PC-9 (cell line): ENCODE results near the gene AGAP1. TPM values are rescaled to one million over a fixed set of nuclear protein-coding genes. Genes with fewer than 3 reads are reported as not detected.

Experiments used
- BruUV-seq: library from RNA; stranded (reverse); fragments of 400-500 nt; replicated peaks from 2 replicates; lab custom pipeline; 2021; lab: Mats Ljungman, UMichigan
- CTCF ChIA-PET: fragments of 300-600 bp; sonication (Branson Sonifier 250); formaldehyde crosslinking; loops from one replicate; lab custom pipeline; 2022; ENCODE audit warnings: antibody characterized with exemption; lab: Charles Lee
- POLR2A ChIA-PET: fragments of 300-600 bp; sonication (Branson Sonifier 250); formaldehyde crosslinking; loops from one replicate; lab custom pipeline; 2022; ENCODE audit warnings: antibody characterized with exemption; ENCODE audit not compliant: unreplicated experiment; lab: Charles Lee
- DNase-seq, 2 experiments: peaks; one replicate each; pipeline versions ENCODE4 v3.0.0 to v3.0.0-alpha.2; 2015 to 2022; ENCODE audit warnings: mixed read lengths in 1 of 2
- H2AFZ ChIP-seq: fragments of 200-600 bp; sonication (generic); 2 replicates; pipeline ENCODE4 v1.8.1; 2017; ENCODE audit warnings: antibody characterized with exemption
- H3F3A ChIP-seq: fragments of 200-600 bp; sonication (generic); 2 replicates; pipeline ENCODE4 v1.8.1; 2017; ENCODE audit warnings: antibody characterized with exemption, mild to moderate bottlenecking, low read depth; ENCODE audit not compliant: insufficient read depth
- H3K27ac ChIP-seq: fragments of 200-600 bp; sonication (generic); 2 replicates; pipeline ENCODE4 v1.6.1; 2016; ENCODE audit warnings: mixed run types
- H3K27me3 ChIP-seq: fragments of 200-600 bp; sonication (generic); 2 replicates; pipeline ENCODE4 v1.6.1; 2016; ENCODE audit warnings: low read depth, mixed run types; ENCODE audit not compliant: insufficient read depth
- H3K36me3 ChIP-seq: fragments of 200-600 bp; sonication (generic); 2 replicates; pipeline ENCODE4 v1.6.1; 2016; ENCODE audit warnings: low read depth, mixed run types
- H3K4me1 ChIP-seq: fragments of 200-600 bp; sonication (generic); replicated peaks from 2 replicates; pipeline ENCODE4 v1.6.1; 2016; ENCODE audit warnings: mixed run types; ENCODE audit not compliant: insufficient read depth
- H3K4me2 ChIP-seq: fragments of 200-600 bp; sonication (generic); 2 replicates; pipeline ENCODE4 v1.6.1; 2017; ENCODE audit warnings: mixed run types
- H3K4me3 ChIP-seq: fragments of 200-600 bp; sonication (generic); 2 replicates; pipeline ENCODE4 v1.6.1; 2016; ENCODE audit warnings: mixed run types
- H3K79me2 ChIP-seq: fragments of 200-600 bp; sonication (generic); 2 replicates; pipeline ENCODE4 v1.6.1; 2017; ENCODE audit warnings: low read depth, mixed run types
- H3K9me2 ChIP-seq: fragments of 200-600 bp; sonication (generic); 2 replicates; pipeline ENCODE4 v1.8.1; 2017; ENCODE audit warnings: mild to moderate bottlenecking; ENCODE audit not compliant: insufficient read depth
- H3K9me3 ChIP-seq: fragments of 200-600 bp; sonication (generic); 2 replicates; pipeline ENCODE4 v1.8.1; 2016; ENCODE audit warnings: low read depth; ENCODE audit not compliant: insufficient read depth
- H4K20me1 ChIP-seq: fragments of 200-600 bp; sonication (generic); 2 replicates; pipeline ENCODE4 v1.8.1; 2017; ENCODE audit not compliant: insufficient read depth
- EZH2 ChIP-seq: fragments of 200-600 bp; sonication (generic); IDR thresholded peaks from 2 replicates; pipeline ENCODE4 v1.8.0; 2017; ENCODE audit warnings: antibody characterized with exemption, low read depth
- intact Hi-C: fragments of 100-400 bp; cut with micrococcal nuclease; formaldehyde crosslinking; loops from one replicate; pipeline ENCODE4 v1.10.0; 2022; ENCODE audit not compliant: unreplicated experiment
- total RNA-seq: library from RNA; stranded (reverse); gene quantifications from 2 replicates; pipeline ENCODE4 v1.2.3, GENCODE V29; 2021
- TF ChIP-seq, protein P1 (sequence below): fragments of 200-600 bp; sonication (generic); conservative IDR thresholded peaks from 2 replicates; pipeline ENCODE4 v1.6.1; 2017; ENCODE audit warnings: mixed run types, antibody characterized with exemption, mild to moderate bottlenecking, moderate library complexity

Gene AGAP1
- total RNA-seq, 1 experiment from 2014 or later: 91.4 TPM

- Histone ChIP-seq H3K79me2 (no peaks in the 10 kb centered on the region), H3F3A (no peaks in the 10 kb centered on the region), H3K27me3 (no peaks in the 10 kb centered on the region), H4K20me1 (no peaks in the 10 kb centered on the region; the same call in 1 of the 2 replicates), H3K36me3 (0 out of 2 replicates have a peak, but pooled peaks cover 13% of the 10 kb centered on the region), H2AFZ (no peak overlapping the region), H3K27ac (no peak overlapping the region), H3K9me3 (no peaks in the 10 kb centered on the region), H3K4me3 (no peak overlapping the region), H3K4me1 (no peaks in the 10 kb centered on the region), H3K9me2 (no peaks in the 10 kb centered on the region), H3K4me2 (no peak overlapping the region)
- CTCF ChIA-PET: no interaction called here
- POLR2A ChIA-PET: no interaction called here
- DNase-seq: no peak
- intact Hi-C loops: no loop called here
- no peak for TF ChIP-seq EZH2
- no TSS peak for BruUV-seq
Measured at GRCh38 chr2:235923859-235924674, 430.2 kb downstream of the AGAP1 start.

DNA sequence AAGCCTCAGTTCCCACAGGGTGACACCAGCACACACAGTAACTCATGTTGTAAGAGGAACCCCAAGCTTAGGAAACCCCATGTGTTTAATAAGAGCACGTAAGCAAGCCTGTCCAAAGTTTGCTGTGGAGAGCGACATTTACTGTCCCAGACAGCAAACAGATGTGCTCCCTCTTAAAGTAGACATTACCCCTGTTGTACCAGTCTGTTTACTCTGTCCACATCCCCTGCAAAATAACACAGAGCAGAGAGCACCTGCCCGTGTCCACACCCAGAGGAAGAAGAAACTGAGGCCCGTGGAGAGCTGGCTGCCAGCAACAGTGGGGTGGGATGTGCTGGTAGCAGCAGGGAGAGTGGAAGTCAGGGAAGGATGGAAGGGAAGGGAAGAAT, 430.8 kb downstream of the AGAP1 start:
- intact Hi-C loops: no loop called here
- no peaks in the 10 kb centered on the region for H3K79me2 ChIP-seq
- H2AFZ ChIP-seq: no peak overlapping the region
- no peak overlapping the region for H3K4me3 ChIP-seq
- H3K4me1 ChIP-seq: no peaks in the 10 kb centered on the region
- H4K20me1 ChIP-seq: no peaks in the 10 kb centered on the region; the same call in 1 of the 2 replicates
- ChIA-PET CTCF (no interaction called here), POLR2A (no interaction called here)
- no peaks in the 10 kb centered on the region for H3F3A ChIP-seq
- H3K27ac ChIP-seq: no peak overlapping the region
- H3K9me2 ChIP-seq: no peaks in the 10 kb centered on the region
- BruUV-seq: no TSS peak
- DNase-seq: no peak
- no peak for TF ChIP-seq EZH2
- TF ChIP-seq, protein P1, sequence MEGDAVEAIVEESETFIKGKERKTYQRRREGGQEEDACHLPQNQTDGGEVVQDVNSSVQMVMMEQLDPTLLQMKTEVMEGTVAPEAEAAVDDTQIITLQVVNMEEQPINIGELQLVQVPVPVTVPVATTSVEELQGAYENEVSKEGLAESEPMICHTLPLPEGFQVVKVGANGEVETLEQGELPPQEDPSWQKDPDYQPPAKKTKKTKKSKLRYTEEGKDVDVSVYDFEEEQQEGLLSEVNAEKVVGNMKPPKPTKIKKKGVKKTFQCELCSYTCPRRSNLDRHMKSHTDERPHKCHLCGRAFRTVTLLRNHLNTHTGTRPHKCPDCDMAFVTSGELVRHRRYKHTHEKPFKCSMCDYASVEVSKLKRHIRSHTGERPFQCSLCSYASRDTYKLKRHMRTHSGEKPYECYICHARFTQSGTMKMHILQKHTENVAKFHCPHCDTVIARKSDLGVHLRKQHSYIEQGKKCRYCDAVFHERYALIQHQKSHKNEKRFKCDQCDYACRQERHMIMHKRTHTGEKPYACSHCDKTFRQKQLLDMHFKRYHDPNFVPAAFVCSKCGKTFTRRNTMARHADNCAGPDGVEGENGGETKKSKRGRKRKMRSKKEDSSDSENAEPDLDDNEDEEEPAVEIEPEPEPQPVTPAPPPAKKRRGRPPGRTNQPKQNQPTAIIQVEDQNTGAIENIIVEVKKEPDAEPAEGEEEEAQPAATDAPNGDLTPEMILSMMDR: no peak
- no peaks in the 10 kb centered on the region for H3K27me3 ChIP-seq
- H3K9me3 ChIP-seq: no peaks in the 10 kb centered on the region
- 0 out of 2 replicates have a peak, but pooled peaks cover 13% of the 10 kb centered on the region for H3K36me3 ChIP-seq
- no peak overlapping the region for H3K4me2 ChIP-seq

GRCh38 chr2:235925250-235925919, 431.5 kb downstream of the AGAP1 start:
- Histone ChIP-seq H3K4me2 (no peak overlapping the region), H3K36me3 (0 out of 2 replicates have a peak, but pooled peaks cover 11% of the 10 kb centered on the region), H3K27ac (no peak overlapping the region), H4K20me1 (no peaks in the 10 kb centered on the region; the same call in 1 of the 2 replicates), H3K4me3 (no peak overlapping the region), H2AFZ (no peak overlapping the region), H3K27me3 (no peaks in the 10 kb centered on the region), H3K4me1 (no peaks in the 10 kb centered on the region), H3K9me2 (no peaks in the 10 kb centered on the region), H3K79me2 (no peaks in the 10 kb centered on the region), H3K9me3 (no peaks in the 10 kb centered on the region), H3F3A (no peaks in the 10 kb centered on the region)
- TF ChIP-seq EZH2: no peak
- intact Hi-C loops: no loop called here
- DNase-seq: no peak
- CTCF ChIA-PET: no interaction called here
- POLR2A ChIA-PET: interaction anchor here (0.7 kb wide), 1 partner anchor 1933 kb away, joined by 3 read pairs; no protein-coding TSS in a partner anchor
- no TSS peak for BruUV-seq

DNA sequence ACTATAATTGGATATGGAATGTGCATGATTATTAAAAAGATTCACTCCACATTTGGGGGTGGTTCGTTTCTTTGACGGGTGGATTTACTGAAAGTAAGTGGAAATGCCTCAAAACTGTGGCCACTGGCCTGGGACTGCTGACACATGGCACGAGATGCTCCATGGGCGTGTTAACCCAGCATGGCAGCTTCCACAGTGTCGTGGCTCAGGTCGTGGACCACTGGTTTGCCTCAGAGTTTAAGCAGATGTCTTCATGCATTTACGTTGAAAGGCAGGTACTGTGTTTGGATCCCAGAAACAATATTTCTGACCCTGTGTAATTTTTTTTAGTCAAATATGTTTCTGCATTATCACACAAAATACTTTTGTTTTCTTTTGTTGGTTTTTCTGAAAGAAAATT, 432.4 kb downstream of the AGAP1 start:
- H3K27ac ChIP-seq: no peak overlapping the region
- H3F3A ChIP-seq: no peaks in the 10 kb centered on the region
- H3K27me3 ChIP-seq: no peaks in the 10 kb centered on the region
- H4K20me1 ChIP-seq: no peaks in the 10 kb centered on the region
- intact Hi-C loops: no loop called here
- POLR2A ChIA-PET: interaction anchor here (0.7 kb wide), 1 partner anchor 97 kb away, joined by 5 read pairs; no protein-coding TSS in a partner anchor
- H3K4me2 ChIP-seq: no peak overlapping the region
- H3K36me3 ChIP-seq: 0 out of 2 replicates have a peak, but pooled peaks cover 5% of the 10 kb centered on the region
- no peaks in the 10 kb centered on the region for H3K9me2 ChIP-seq
- H3K9me3 ChIP-seq: no peaks in the 10 kb centered on the region
- H3K4me1 ChIP-seq: no peaks in the 10 kb centered on the region
- DNase-seq: no peak
- no peaks in the 10 kb centered on the region for H3K79me2 ChIP-seq
- BruUV-seq: no TSS peak
- CTCF ChIA-PET: no interaction called here
- TF ChIP-seq, protein P1: no peak
- TF ChIP-seq EZH2: no peak
- H3K4me3 ChIP-seq: no peak overlapping the region
- no peak overlapping the region for H2AFZ ChIP-seq
